Measurements from ENCODE around the gene PROX1.

GRCh38 chr1:214012418-214012817 is 24.6 kb downstream of the PROX1 start:
- TF ChIP-seq YY1 (IDR thresholded peaks at IDR 0.05; ENCODE audit: insufficient read depth, insufficient read length): no peak
- no peak for TF ChIP-seq ZNF274 (IDR thresholded peaks at IDR 0.05; ENCODE audit: low read depth, low read length)
